ENCODE data around the gene STAM. TPM values are rescaled to one million over a fixed set of nuclear protein-coding genes. Genes with fewer than 3 reads are reported as not detected.

Gene STAM
- total RNA-seq, 1 experiment from 2014 or later, result 29.3 TPM

DNA sequence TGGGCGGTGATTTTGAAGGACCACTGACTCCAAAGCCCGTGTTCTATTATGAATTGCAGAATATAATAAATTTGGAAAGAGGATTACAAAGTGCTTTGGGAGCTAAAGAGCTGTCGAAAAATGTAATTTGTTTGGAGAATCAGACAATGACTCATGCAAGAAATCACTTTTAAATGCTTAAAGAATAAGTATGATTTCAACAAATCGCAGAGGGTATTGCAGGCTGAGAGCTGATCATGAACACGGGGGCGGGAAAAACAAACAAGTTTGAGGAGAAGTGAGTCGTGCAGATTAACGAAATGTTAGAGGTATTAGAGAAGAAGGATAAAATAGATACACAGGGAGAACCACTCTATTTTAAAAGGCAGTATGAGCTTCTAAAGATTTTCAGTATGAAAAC, 21.9 kb upstream of the STAM start:
- H2AFZ ChIP-seq (ENCODE audit: low read length), result no peak overlapping the region
- TF ChIP-seq, protein P1, sequence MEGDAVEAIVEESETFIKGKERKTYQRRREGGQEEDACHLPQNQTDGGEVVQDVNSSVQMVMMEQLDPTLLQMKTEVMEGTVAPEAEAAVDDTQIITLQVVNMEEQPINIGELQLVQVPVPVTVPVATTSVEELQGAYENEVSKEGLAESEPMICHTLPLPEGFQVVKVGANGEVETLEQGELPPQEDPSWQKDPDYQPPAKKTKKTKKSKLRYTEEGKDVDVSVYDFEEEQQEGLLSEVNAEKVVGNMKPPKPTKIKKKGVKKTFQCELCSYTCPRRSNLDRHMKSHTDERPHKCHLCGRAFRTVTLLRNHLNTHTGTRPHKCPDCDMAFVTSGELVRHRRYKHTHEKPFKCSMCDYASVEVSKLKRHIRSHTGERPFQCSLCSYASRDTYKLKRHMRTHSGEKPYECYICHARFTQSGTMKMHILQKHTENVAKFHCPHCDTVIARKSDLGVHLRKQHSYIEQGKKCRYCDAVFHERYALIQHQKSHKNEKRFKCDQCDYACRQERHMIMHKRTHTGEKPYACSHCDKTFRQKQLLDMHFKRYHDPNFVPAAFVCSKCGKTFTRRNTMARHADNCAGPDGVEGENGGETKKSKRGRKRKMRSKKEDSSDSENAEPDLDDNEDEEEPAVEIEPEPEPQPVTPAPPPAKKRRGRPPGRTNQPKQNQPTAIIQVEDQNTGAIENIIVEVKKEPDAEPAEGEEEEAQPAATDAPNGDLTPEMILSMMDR (conservative IDR thresholded peaks at IDR 0.05), result no peak
- H4K8ac ChIP-seq (replicated peaks; ENCODE audit: insufficient read length, low read depth, low read length), result no peak overlapping the region
- no peaks in the 10 kb centered on the region for H4K20me1 ChIP-seq (ENCODE audit: control insufficient read depth, insufficient read depth, insufficient read length)
- 100% methylated on average over 2 of the region's 8 CpGs for WGBS (ENCODE audit: extremely low coverage, insufficient read length, low lambda C conversion rate)
- no peak overlapping the region for H3K27ac Mint-ChIP-seq
- H2BK12ac ChIP-seq (ENCODE audit: insufficient read length, low read depth, low read length), result no peak overlapping the region
- no peak overlapping the region for H3T11ph ChIP-seq (ENCODE audit: low read length)
- H3K27me3 Mint-ChIP-seq (ENCODE audit: low read depth), result peaks cover 12% of the 10 kb centered on the region
- H3K9me3 Mint-ChIP-seq, result no peaks in the 10 kb centered on the region; a peak in 1 of 5 replicates
- H2BK120ac ChIP-seq (ENCODE audit: low read depth, low read length, poor library complexity, severe bottlenecking), result no peak overlapping the region
- H3K4me2 ChIP-seq (ENCODE audit: insufficient read depth, insufficient read length, low read length), result no peak overlapping the region
- no peak overlapping the region for H4K5ac ChIP-seq (ENCODE audit: insufficient read length, low read depth, low read length)
- H3K4me3 Mint-ChIP-seq, result no peak overlapping the region
- H4K91ac ChIP-seq (ENCODE audit: insufficient read length, low read depth, low read length), result no peak overlapping the region
- H3K4me1 Mint-ChIP-seq, result peaks cover 10 to 13% of the 10 kb centered on the region in 2 experiments
- no peak overlapping the region for H2AK5ac ChIP-seq (ENCODE audit: insufficient read length, low read length)
- no peaks in the 10 kb centered on the region for H3K36me3 Mint-ChIP-seq (ENCODE audit: insufficient read depth in 1 of 3, low read depth in 3 of 3)
- no peak overlapping the region for H2BK5ac ChIP-seq (ENCODE audit: insufficient read length, low read length)
- H2BK20ac ChIP-seq (ENCODE audit: low read depth, low read length, poor library complexity, severe bottlenecking), result no peak overlapping the region
- no peak overlapping the region for H3K9ac ChIP-seq (ENCODE audit: extremely low read depth, insufficient read length, low read length)
- H3K79me2 ChIP-seq (ENCODE audit: insufficient read depth, low read length), result no peaks in the 10 kb centered on the region
- H3K18ac ChIP-seq (ENCODE audit: insufficient read length, low read depth, low read length), result no peak overlapping the region
- H3K9me3 ChIP-seq (ENCODE audit: control insufficient read depth, low read depth, low read length), result no peaks in the 10 kb centered on the region
- no peak for DNase-seq
- no peak overlapping the region for H3K23ac ChIP-seq (ENCODE audit: insufficient read length, low read depth, low read length)
- peaks cover 5% of the 10 kb centered on the region for H3K23me2 ChIP-seq (ENCODE audit: insufficient read length, low read depth, low read length, poor library complexity, severe bottlenecking)
- no peak overlapping the region for H3K56ac ChIP-seq (ENCODE audit: insufficient read length, low read depth, low read length)
- H3K27me3 ChIP-seq (ENCODE audit: insufficient read depth, low read length), result no peaks in the 10 kb centered on the region; the same call in 1 of the 2 replicates
- H3K79me1 ChIP-seq (ENCODE audit: insufficient read depth, low read depth, low read length, poor library complexity, severe bottlenecking), result no peaks in the 10 kb centered on the region
- H3K14ac ChIP-seq (ENCODE audit: insufficient read depth, low read length), result no peak overlapping the region
- no peak overlapping the region for H3K27ac ChIP-seq (ENCODE audit: insufficient read length, low read depth, low read length)
- H3K4ac ChIP-seq (ENCODE audit: low read depth, low read length), result no peak overlapping the region
- H3K4me1 ChIP-seq (ENCODE audit: insufficient read depth, low read length), result no peaks in the 10 kb centered on the region
- no peak overlapping the region for H2BK15ac ChIP-seq (ENCODE audit: low read depth, low read length)

All from H9 (cell line).